GM12873 (cell line): Measurements from ENCODE around the gene NALCN.

Source experiments
- CTCF ChIP-seq: IDR thresholded peaks from 2 replicates; pipeline ENCODE4 v1.5.1; 2012; ENCODE audit warnings: low read depth, mild to moderate bottlenecking, moderate library complexity, low read length, control low read depth; ENCODE audit not compliant: insufficient read depth; ENCODE audit errors: missing control alignments

NALCN gene

GRCh38 chr13:101303521-101303920, 112.8 kb downstream of the NALCN start:
- TF ChIP-seq CTCF: no peak

GRCh38 chr13:101301053-101301452, 115.3 kb downstream of the NALCN start:
- TF ChIP-seq CTCF: no peak

- no peak for TF ChIP-seq CTCF
Observed at GRCh38 chr13:101300531-101300930, 115.8 kb downstream of the NALCN start.

- TF ChIP-seq CTCF: no peak
Observed at GRCh38 chr13:101298517-101298916, 117.8 kb downstream of the NALCN start.

GRCh38 chr13:101297794-101298193, 118.5 kb downstream of the NALCN start:
- no peak for TF ChIP-seq CTCF

- TF ChIP-seq CTCF: no peak
Observed at GRCh38 chr13:101292711-101293110, 123.6 kb downstream of the NALCN start.

- no peak for TF ChIP-seq CTCF
Observed at GRCh38 chr13:101291646-101292515, 124.4 kb downstream of the NALCN start.
